GM19468 (cell line): Measurements from ENCODE around the gene TMEM121.

ENCODE experiments used
- ATAC-seq: cut with Tn5 transposase; IDR thresholded peaks from one replicate; pipeline ENCODE4 v1.9.1; 2021; ENCODE audit warnings: mild to moderate bottlenecking, moderate library complexity, moderate number of reproducible peaks; ENCODE audit not compliant: unreplicated experiment; ENCODE audit errors: extremely low read depth

The TMEM121 gene

GRCh38 chr14:105496831-105497591, 29.4 kb upstream of the TMEM121 start:
- ATAC-seq, result no peak

- ATAC-seq, result no peak
These were observed 28.5 kb upstream of the TMEM121 start for GRCh38 chr14:105497671-105498429.

GRCh38 chr14:105498430-105499255, 27.7 kb upstream of the TMEM121 start:
- ATAC-seq, result no peak

- ATAC-seq, result no peak
These were observed 26.9 kb upstream of the TMEM121 start for GRCh38 chr14:105499256-105500035.

GRCh38 chr14:105500036-105500725, 26.2 kb upstream of the TMEM121 start:
- no peak for ATAC-seq

- ATAC-seq, result no peak
These were observed 25.7 kb upstream of the TMEM121 start for GRCh38 chr14:105500726-105501101.

- no peak for ATAC-seq
These were observed 24.7 kb upstream of the TMEM121 start for GRCh38 chr14:105501504-105502291.

GRCh38 chr14:105502446-105503295, 23.7 kb upstream of the TMEM121 start:
- no peak for ATAC-seq

GRCh38 chr14:105503296-105503640, 23.1 kb upstream of the TMEM121 start:
- no peak for ATAC-seq

GRCh38 chr14:105503935-105504692, 22.3 kb upstream of the TMEM121 start:
- ATAC-seq, result no peak

- no peak for ATAC-seq
These were observed 21.3 kb upstream of the TMEM121 start for GRCh38 chr14:105505101-105505500.

- ATAC-seq, result no peak
These were observed 19.1 kb upstream of the TMEM121 start for GRCh38 chr14:105507247-105507646.

GRCh38 chr14:105508069-105508468, 18.3 kb upstream of the TMEM121 start:
- no peak for ATAC-seq

GRCh38 chr14:105508601-105509000, 17.8 kb upstream of the TMEM121 start:
- no peak for ATAC-seq

- ATAC-seq, result no peak
These were observed 9.3 kb upstream of the TMEM121 start for GRCh38 chr14:105517096-105517495.

- no peak for ATAC-seq
These were observed 6.3 kb upstream of the TMEM121 start for GRCh38 chr14:105519946-105520698.
